DOHH2 (cell line): ENCODE data around the gene DGKD.

ENCODE experiments used
- CTCF ChIP-seq: fragments of 200-600 bp; sonication (generic); IDR thresholded peaks from one replicate; pipeline ENCODE4 v1.5.1; 2014; ENCODE audit warnings: antibody characterized with exemption, mild to moderate bottlenecking, low read depth, low read length; ENCODE audit not compliant: poor library complexity, severe bottlenecking
- EZH2phosphoT487 ChIP-seq: fragments of 200-600 bp; sonication (generic); IDR thresholded peaks from 2 replicates; pipeline ENCODE4 v1.6.1; 2017; ENCODE audit warnings: borderline replicate concordance, mild to moderate bottlenecking, antibody characterized with exemption, low read length, moderate library complexity, mixed read lengths

GRCh38 chr2:233471291-233472035 is 117.2 kb downstream of the DGKD start:
- TF ChIP-seq CTCF: no peak
- TF ChIP-seq EZH2phosphoT487: no peak
